AML-193 (cell line): ENCODE measurements around the gene LRRC57.
A peak's percentile ranks its signal among the peaks of the same experiment; 100 is the strongest.
"Not testable (repeated sequence)": the region's sequence is repeated elsewhere in the genome, so short reads cannot be mapped to it uniquely, and the experiment has no call there.

ENCODE experiments used
- DNase-seq, 2 experiments: peaks; one replicate each; lab custom pipeline; 2025; lab: John Stamatoyannopoulos, UW

LRRC57 gene

DNA sequence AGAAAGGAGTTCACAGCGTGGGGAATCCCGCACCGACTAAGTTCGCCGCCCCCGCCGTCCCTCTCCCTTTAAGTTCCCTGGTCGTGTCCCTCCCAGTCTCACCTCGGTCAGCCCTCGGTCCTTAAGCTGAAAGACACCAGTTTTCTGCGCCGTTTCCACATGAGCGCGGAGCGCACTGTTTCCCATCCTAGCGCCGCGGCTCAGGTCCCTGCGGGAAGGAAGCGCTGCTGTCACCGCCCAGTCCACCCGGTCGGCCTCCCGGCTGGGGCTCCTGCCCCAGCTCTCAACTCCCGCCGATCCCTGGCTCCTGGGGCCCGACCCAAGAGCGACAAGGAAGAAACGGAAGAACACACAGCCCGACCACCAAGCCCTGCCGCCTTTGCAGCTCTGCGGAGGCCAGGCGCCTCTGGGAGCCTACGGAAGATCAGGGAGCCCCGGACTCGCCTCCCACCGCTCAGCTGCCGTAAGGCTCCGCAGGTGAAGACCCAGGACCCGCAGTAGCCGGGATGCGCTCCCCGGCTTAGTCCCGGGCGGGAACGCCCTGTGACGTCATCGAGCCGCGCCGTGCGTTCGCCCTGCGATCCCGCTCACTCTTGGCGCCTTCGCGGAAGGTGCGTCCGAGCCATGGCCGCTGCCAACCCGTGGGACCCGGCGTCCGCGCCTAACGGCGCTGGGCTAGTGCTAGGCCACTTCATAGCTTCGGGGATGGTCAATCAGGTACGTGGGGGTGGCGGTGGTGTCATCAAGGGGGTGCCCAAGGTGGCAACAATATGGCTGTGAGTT lies at the start of gene LRRC57, which contains the start of gene HAUS2:
Gene LRRC57, minus strand, starts transcription at position 545 of the 783 bp plus-strand sequence. Its CDS starts 359 bp downstream, at position 186.
Gene HAUS2, plus strand, starts transcription at position 590 of the 783 bp plus-strand sequence. Its CDS starts 35 bp downstream, at position 625.
- peak; percentile 54 to 56 for DNase-seq

- no peak for DNase-seq
These were observed 47.1 kb upstream of the LRRC57 start for GRCh38 chr15:42595626-42596240.

- DNase-seq, result no peak
These were observed 45.5 kb upstream of the LRRC57 start for GRCh38 chr15:42594095-42594494.

DNA sequence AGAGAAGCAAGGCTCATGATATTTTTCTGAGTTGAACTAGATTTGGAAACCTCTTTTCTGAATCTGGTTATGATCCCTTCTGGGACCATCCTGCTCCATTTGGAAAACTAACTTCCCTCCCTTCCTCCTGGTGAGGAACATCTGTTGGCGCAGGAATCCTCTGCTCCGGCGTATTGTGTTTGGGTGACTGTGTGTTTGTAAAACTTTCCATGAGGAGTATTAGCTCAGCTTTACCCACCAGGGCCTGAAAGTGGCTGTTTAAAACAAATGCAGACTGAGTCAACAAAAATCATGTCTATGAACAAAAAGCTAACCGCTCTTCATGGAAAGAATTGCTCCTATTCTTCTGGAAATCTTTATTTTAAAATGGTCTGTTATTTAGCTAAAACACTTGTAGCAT lies 44.5 kb upstream of the LRRC57 start:
- DNase-seq, result no peak

- no peak for DNase-seq
These were observed 44.1 kb upstream of the LRRC57 start for GRCh38 chr15:42592716-42593115.

DNA sequence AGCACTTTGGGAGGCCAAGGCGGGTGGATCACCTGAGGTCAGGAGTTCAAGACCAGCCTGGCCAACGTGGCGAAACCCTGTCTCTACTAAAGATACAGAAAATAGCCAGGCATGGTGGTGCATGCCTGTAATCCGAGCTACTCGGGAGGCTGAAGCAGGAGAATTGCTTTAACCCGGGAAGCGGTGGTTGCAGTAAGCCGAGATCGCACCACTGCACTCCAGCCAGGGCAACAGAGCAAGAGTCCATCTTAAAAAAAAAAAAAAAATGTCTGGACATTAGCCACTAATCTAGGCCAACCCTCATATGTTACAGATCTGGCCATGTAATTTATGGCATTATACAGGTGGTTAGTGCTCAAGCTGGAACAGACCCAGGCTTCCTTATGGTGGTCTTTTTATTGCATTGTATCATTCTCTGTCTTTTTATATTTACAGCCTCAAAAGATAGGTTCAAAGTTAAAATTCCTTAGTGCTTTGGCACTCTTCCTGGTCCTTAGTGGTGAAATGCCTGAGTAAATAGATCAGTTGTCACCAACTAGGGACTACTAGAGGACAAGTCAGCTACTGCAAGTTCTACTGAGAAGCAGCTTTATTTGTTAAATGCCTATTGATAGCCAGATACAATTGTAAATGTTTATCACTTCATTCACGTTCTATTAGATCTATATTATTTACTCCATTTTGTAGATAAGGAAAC lies 42.8 kb upstream of the LRRC57 start:
- peak; percentile 40 to 47 for DNase-seq

- no peak for DNase-seq
These were observed 42.1 kb upstream of the LRRC57 start for GRCh38 chr15:42590619-42591237.

DNA sequence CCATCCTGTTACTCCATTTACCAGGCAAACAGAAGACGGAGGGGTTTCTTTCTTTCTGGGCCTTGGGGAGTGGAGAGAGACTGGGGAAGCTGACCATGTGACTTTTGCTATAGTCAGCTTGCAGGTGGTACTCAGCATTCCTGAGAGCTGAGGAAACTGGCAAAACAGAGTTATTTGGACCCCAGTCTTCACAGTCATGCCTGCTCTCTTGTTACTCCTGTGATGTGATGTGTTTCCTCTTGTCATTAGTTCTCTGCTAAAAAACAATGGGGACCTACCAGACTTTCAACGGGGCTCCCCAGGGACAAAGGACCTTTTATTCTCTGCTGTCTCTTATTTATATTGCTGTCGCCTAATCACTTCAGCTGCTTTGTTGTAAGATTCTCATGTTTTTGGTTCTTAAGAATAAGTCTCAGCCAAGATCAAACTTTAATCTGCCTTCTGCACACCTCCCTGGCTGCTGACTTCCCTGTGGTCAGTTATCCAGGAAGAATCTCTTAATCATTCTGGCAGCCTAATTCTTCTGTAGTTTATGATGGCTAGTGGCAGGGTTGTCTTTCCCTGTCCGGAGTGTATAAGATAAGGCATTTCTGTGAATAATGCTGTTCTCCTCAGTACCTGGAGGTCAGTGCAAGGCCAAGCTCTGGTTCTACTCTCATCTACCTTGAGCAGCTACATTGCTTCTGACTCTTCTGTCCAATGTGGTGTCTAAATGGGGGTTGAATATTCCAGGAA lies 35.6 kb upstream of the LRRC57 start:
- DNase-seq, result no peak

- DNase-seq, result no peak
These were observed 34.2 kb upstream of the LRRC57 start for GRCh38 chr15:42582569-42583375.

GRCh38 chr15:42581272-42581730 lies 32.7 kb upstream of the LRRC57 start:
- peak; percentile 76 to 78 for DNase-seq

GRCh38 chr15:42578984-42579537 lies 30.5 kb upstream of the LRRC57 start:
- DNase-seq, result no peak

GRCh38 chr15:42577514-42578031 lies 29.0 kb upstream of the LRRC57 start:
- no peak for DNase-seq

GRCh38 chr15:42576776-42577175 lies 28.2 kb upstream of the LRRC57 start:
- no peak for DNase-seq

- DNase-seq, result peak in 1 of 2 experiments; percentile 10
These were observed 27.5 kb upstream of the LRRC57 start for GRCh38 chr15:42576040-42576594.

GRCh38 chr15:42575188-42576039 lies 26.8 kb upstream of the LRRC57 start, which contains the start of gene STARD9:
Gene STARD9, plus strand, starts transcription at chr15:42575606. Its CDS starts 110 bp downstream, at chr15:42575716.
- peak; percentile 95 to 97 for DNase-seq

- no peak for DNase-seq
These were observed 10.1 kb upstream of the LRRC57 start for GRCh38 chr15:42558739-42559138.

- DNase-seq, result not testable (repeated sequence)
These were observed 8.1 kb upstream of the LRRC57 start for GRCh38 chr15:42556550-42557207.

- DNase-seq, result no peak
These were observed 5.0 kb upstream of the LRRC57 start for GRCh38 chr15:42553554-42553953.
